ENCODE data around the gene NPHP4.

- no peak for TF ChIP-seq EZH2 (IDR thresholded peaks at IDR 0.05)
- TF ChIP-seq POLR2AphosphoS5 (IDR thresholded peaks at IDR 0.05; ENCODE audit: borderline replicate concordance, low read depth, low read length), result no peak
Observed at GRCh38 chr1:5889462-5889861, 102.8 kb downstream of the NPHP4 start.

Data from SK-N-MC (cell line).